ENCODE data around the gene MGP.

DNA sequence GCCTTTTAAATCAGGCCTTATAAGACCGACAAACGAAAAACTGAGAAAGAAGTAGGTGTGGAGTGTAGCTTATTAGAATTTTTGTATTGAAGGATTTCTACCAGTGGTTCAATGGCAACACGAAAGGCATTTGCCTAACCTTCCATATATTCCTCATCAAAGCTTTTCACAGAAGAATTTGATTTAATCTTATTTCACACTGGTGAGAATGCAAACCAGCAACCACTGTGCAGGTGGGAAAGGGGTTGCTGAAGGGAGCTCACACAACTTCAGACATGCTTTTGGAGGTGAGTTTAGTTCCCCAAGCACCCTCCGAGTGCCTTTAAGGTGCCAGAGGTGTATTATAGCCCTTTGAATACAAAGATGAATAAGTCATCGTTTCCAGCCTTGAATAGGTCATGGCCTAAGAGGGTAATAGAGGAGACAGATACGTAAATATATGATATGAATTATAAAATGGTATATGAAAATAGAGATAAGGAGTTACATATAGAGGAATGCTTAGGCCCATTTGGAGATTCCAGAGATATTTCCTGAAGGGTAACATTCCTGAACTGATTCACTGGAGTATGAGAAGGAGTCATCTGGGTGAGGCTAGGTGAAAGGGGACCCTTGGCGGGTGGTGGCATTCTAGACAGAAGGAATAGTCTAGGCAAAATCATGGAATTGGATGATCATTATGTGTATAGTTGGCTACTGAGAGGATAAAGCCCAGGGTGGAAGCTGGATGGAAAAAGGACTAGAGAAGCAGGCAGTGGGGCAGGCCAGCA is 46.3 kb upstream of the MGP start:
- TF ChIP-seq, protein P1, sequence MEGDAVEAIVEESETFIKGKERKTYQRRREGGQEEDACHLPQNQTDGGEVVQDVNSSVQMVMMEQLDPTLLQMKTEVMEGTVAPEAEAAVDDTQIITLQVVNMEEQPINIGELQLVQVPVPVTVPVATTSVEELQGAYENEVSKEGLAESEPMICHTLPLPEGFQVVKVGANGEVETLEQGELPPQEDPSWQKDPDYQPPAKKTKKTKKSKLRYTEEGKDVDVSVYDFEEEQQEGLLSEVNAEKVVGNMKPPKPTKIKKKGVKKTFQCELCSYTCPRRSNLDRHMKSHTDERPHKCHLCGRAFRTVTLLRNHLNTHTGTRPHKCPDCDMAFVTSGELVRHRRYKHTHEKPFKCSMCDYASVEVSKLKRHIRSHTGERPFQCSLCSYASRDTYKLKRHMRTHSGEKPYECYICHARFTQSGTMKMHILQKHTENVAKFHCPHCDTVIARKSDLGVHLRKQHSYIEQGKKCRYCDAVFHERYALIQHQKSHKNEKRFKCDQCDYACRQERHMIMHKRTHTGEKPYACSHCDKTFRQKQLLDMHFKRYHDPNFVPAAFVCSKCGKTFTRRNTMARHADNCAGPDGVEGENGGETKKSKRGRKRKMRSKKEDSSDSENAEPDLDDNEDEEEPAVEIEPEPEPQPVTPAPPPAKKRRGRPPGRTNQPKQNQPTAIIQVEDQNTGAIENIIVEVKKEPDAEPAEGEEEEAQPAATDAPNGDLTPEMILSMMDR (IDR thresholded peaks at IDR 0.05): no peak
- TF ChIP-seq EP300 (IDR thresholded peaks at IDR 0.05) (no peak), POLR2A (IDR thresholded peaks at IDR 0.05) (no peak)
